Stimulated activated CD4-positive, alpha-beta T cell treated with anti-CD3 and anti-CD28 coated beads, Interleukin-1b, Interleukin-23, amount 100 ng/mL, for 4 hours (primary cell): Measurements from ENCODE around the gene ZFTA.
"Not testable (repeated sequence)": the region's sequence is repeated elsewhere in the genome, so short reads cannot be mapped to it uniquely, and the experiment has no call there.

Source experiments
- DNase-seq, 2 donors: peaks; one replicate each; pipeline ENCODE4 v3.0.0-alpha.2; 2020; ENCODE audit warnings: low read depth in 2 of 2

The ZFTA gene

DNA sequence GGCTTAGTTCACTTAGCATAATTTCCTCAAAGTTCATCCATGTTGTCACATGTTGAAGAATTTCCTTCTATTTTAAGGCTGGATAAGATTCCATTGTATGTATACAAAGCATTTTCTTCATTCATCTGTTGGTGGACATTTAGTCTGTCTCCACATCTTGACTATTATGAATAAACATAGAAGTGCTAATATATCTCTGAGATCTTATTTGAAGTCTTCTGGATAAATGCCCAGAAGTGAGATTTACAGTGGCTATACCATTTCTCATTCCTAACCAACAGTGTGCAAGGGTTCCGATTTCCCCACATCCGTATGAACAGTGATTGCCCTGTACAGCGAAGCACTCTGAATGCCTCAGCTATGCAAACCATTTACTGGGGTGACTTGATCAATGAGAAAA lies 6.6 kb upstream of the ZFTA start:
- DNase-seq = no peak

- DNase-seq = not testable (repeated sequence)
These were observed 3.3 kb upstream of the ZFTA start for GRCh38 chr11:63771741-63772318.

DNA sequence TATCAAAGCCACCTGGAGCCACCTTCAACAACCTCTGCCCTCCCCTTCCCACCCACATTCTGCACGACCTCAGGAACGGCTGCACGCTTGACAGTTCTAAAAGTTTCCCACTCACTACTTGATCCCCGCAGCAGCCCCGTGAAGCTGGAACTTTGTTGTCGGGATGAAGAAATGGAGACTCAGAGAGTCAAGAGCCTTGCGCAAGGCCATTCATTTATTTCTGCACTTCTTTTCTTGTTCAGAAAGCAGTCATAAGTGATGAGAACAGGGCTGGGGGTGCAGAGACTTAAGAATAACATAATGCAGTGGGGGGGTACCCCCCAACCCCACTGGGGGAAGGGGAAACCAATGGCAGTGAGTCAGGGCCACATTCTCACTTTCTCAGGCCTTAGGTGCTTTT lies 2.2 kb upstream of the ZFTA start:
- DNase-seq = no peak

DNA sequence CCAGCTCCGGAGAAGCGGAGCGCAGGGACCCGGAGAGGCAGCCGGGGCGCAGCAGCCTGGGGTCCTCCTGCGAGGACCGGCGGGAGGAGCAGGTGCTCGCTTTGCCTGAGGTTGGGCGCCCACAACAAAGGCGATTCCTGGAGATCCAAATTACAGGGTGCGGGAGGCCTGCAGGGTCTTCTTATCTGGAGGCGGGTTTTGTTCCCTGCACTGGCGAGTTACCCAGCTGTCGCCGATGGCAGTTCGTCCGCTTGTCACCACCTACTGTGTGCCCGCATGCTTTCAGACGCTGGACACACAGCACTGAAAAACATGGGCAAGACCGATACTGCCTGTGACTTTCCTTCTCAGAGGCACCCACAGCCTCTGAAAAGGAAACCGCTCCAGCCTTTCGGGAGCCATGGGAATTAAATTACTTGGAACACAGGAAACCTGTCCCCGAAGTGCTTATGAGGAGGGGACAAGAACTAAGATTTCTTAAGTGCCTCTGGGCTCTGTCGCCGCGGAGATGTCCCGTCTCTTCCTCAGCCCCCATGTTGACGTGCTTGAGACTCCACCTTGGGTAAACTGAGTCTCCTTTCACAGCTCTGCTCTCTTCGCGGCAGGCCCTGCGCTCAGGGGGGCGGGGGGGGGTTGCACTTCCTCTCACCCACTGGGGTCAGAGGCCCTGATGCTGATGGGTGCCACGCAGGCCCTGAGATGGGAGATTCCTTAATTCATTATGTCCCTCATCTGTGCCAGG lies 1.3 kb upstream of the ZFTA start:
- DNase-seq = no peak

DNA sequence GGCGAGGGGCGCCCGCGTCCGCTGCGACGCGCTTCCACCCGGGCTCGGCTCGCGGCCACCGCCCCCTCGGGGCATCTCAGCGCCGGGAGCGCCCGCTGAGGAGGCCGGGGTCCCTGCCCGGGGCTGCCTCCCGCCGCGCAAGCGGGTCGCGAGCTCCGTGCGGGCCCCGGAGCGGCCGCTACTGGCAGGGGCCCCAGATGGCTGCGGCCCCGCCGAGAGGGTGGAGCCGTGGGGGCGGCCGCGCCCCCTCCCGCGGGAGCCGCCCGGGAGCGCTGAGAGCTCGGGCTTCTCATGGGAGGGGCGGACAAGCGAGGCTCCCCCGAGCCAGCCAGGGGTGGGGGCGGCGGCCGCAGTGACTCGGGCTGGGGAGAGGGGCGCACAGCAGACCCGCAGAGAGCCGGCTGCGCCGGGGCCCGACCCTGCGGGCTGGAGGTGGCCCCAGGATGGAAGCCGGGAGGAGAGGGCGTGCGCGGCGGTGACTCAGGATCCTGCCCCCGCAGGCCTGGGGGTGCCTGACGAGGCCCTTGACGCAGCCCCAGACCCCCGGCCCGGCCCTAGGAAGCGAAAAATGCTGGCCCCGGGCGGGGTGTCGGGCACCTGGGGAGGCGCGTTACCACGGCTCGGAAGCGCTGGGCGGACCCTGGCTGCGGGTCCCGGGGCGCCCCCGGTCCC lies 603 bp upstream of the ZFTA start:
- DNase-seq = peak in 1 of 2 donors; percentile 37

- no peak for DNase-seq
These were observed 874 bp downstream of the ZFTA start for GRCh38 chr11:63767565-63768236.

GRCh38 chr11:63767267-63767564 lies 1.4 kb downstream of the ZFTA start:
- DNase-seq = no peak

GRCh38 chr11:63766531-63767235 lies 1.9 kb downstream of the ZFTA start:
- DNase-seq = no peak

GRCh38 chr11:63765688-63766241 lies 2.8 kb downstream of the ZFTA start:
- DNase-seq = no peak

DNA sequence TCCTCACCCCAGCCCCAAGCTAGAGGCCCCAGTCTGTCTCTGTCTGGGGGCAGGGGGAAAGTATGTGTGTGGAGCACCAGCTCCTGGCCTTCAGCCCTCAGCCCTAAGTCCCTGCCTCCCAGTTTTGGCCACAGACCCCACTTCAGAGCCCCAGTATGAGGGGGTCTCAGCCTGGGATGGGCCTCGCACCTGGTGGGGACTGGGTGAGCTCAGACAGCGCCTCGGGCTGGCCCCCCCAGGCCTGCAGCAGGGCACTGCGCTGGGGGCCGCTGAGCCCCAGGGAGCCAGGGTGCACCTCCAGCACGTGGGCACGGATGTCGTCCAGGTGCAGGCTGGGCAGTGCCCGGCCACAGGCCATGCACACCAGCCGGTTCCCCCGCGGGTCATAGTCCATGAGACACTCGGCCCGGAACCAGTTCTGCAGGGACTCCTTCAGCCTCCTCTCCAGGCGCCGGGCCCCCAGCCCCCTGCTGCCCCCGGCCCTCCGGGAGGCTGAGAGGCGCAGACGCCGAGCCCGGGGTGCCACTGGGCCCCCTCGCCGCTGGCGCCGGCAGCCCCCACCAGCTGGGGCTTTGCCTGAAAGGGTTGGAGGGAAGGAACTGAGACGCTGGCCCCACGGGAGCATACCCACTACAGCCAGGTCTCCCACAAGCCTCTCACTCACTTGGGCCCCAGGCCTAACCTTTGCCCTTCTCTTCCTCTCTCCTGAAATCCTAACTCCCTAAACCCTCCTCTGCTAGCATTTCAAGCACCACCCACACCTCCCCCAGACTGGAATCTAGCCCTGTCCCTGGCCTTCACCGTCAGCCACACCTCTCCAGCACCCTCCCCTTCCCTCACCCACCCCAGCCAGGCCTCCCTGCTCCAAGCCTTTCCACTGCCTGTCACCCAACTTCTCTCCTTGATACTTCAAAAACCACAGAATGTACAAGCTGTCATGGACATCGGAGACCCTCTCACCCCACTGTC lies 3.6 kb downstream of the ZFTA start:
- no peak for DNase-seq

DNA sequence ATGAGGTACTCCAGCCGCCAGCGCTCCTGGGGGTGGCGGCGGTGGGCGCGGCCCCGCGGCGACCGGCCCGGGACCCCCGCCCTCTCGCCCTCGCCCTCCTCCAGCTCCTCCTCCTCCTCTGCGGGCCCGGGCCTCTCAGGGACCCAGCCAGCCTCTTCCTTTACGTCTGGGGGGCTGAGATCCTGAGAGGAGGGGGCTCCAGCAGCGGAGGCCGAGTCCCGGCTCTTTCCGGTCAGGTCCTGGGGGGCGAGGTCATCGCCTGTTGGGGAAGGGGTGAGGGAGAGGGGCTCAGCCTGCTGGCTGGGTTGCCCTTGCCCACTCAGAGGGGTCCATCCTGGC lies 4.3 kb downstream of the ZFTA start:
- no peak for DNase-seq

GRCh38 chr11:63763496-63764339 lies 4.9 kb downstream of the ZFTA start:
- DNase-seq = no peak

- DNase-seq = no peak
These were observed 5.7 kb downstream of the ZFTA start for GRCh38 chr11:63762654-63763495.

DNA sequence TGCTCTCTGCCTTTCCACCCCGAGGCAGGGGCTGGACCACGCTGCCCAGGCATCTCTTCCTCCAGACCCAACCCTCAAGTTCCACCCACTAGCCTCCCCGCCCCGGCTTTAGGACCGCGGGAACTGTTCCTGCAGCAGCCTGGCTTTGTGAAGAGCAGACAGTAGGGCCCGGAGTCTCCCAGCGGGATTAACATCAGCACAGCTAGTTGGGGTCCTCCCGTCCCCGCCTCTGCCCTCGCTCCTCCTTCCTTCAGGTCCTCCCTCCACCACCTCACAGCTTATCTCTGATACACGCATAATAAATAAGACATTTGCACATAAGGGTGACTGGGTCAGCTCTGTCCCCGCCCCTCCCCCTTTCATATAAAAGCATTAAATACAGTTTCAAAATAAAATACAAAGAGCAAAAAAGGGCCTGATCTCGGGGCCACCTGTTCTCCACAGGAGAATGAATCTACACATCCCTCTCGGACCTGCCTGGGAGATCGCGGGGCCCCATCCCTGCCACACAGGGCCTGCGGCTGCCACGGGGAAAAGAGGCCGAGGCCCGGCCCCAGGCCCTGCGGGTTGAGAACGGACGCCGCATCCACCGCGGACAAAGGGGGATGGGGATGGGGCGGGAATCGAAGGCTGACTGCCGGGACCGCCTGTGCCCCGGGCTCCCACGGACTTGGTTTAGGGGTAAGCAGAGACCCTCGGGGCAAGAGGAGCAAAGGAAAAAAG lies 6.5 kb downstream of the ZFTA start:
- DNase-seq = no peak

DNA sequence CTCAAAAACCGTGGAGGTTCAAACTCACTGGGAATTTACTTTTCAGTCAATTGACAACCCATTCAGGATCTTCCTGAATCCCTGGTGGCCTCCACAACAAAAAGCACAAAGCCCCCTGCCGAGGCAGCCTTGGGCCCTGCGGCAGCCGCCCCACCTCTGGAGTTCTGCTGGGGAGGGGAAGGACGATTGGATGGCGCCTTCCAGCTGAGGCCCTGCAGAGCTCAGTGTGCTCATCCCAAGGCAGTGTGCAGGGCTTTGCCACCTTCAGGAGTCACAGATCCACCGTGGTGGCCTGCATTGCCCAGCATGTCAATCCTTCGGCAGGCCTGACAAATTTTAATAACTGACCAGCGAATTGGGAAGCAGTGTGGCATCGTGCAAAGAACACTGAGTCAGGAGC lies 7.4 kb downstream of the ZFTA start:
- no peak for DNase-seq

DNA sequence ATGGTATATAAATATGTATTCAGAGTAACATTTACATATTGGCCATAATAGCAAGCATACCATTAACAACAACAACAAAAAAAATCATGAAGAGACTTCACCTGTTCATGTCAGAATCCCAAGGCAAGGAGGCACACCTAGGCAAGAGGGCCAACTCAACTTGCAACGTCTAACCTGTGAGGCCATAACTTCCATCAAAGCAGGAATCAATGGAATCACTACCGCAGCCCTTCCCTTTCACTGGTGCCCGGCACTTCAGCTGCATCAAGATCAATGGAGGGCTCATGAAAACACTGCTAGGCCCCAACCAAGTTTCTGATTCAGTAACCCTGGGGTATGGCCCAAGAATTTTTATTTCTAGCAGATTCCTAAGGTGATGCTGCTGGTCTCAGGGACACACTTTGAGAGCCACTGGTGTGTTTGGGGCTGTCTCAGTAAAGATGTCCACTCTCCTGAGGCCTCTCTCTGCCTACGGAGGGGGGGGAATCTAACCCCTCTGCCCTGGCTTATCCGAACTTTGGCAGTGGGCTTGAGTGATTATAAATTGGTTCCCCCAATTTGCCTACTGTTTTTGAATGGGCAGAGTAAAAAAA lies 8.0 kb downstream of the ZFTA start:
- no peak for DNase-seq

- DNase-seq = no peak
These were observed 11.4 kb downstream of the ZFTA start for GRCh38 chr11:63756919-63757761.
